RCC 7860 (cell line): ENCODE results near the gene CCDC83.
"Not testable (repeated sequence)": the region's sequence is repeated elsewhere in the genome, so short reads cannot be mapped to it uniquely, and the experiment has no call there.

Experiments
- DNase-seq: peaks from one replicate; pipeline ENCODE4 v3.0.0-alpha.2; 2015; ENCODE audit warnings: low spot score
- FAIRE-seq: peaks from 2 replicates; lab custom pipeline; 2012; peaks lifted over from hg19 to GRCh38; lab: Jason Lieb, UNC

The CCDC83 gene

GRCh38 chr11:85835263-85835662 is 19.9 kb upstream of the CCDC83 start:
- FAIRE-seq = no peak
- no peak for DNase-seq

DNA sequence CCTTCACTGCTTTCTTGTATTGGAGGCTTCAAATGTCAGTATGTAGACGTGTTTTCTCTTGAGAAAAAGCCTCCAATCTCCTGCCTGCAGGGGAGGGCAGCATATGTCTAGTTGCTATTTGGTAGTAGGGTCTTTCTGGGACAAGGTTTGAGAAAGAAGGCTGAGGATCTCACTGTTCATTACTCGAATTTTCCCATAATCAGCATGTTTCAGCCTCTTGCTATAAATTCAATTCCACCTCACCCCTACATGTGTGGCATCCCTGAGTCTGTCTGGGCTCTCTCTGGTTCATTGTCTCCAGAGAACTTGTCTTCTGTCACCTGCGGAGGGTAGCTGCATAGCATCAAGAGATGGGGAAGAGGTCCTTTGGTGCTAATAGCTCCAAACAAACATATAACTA is 19.5 kb upstream of the CCDC83 start:
- FAIRE-seq = no peak
- DNase-seq = no peak

DNA sequence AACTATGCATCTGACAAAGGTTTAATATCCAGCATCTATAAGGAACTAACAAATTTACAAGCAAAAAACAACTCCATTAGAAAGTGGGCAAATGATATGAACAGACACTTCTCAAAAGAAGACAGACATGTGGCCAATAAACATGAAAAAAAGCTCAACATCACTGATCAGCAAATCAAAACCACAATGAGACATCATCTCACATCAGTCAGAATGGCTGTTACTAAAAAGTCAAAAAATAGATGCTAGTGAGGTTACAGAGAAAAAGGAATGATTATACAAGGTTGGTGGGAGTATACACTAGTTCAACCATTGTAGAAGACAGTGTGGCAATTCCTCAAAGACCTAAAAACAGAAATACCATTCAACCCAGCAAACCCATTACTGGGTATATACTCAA is 14.3 kb upstream of the CCDC83 start:
- not testable (repeated sequence) for FAIRE-seq, DNase-seq

- no peak for FAIRE-seq
- no peak for DNase-seq
Measured at GRCh38 chr11:85843929-85844328, 11.3 kb upstream of the CCDC83 start.

DNA sequence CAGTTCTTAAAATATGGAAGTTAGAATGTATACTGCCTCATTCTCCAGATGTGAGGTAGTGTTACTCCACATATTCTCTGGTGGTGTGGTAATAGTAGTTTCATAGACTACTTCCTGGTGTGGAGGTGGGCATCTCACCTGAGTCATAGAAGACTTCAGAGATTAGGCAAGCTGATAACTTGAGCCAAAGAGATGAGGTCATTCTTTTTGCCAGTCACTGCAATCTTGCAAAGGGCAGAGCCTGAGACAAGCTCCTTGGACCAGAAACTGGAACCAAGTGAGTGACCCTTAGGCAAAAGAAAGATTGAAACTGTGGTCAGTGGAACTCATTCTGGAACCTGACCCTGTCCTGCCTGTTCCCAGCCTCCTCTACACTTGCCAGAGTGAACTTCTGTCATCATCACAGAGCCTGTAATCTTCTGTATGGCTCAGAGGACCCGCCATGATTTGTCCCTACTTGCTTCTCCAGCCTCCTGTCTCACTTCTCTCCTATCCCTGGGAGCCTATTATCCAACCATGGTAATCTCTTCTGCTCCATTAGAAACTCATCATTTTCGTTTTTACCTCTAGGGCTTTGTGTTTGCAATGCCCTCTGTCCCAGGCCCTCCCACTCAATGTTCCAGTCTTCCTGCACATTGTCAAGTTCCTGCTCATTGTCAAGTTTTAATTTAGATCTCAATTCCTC is 10.6 kb upstream of the CCDC83 start:
- DNase-seq (peak; percentile 88), FAIRE-seq (peak; percentile 87)

DNA sequence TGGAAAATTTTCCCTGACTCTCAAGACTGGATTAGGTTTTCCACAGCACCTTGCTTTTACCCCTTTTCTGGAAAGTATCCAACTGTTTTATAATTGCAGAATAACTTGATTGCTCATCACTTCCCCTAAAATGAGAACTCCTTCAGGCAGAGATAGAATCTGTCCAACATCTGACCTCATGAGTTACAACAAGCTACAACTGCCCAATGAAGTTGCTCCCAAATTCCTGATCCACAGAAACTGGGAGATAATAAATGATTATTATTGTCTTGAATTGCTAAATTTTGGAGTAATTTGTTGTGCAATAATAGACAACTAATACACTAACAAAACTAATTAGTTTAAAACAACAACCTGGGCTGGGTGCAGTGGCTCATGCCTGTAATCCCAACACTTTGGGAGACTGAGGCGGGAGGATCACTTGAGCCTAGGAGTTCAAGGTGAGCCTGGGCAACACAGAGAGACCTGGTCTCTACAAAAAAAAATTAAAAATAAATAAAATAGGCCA is 10.0 kb upstream of the CCDC83 start:
- FAIRE-seq (no peak), DNase-seq (no peak)

DNA sequence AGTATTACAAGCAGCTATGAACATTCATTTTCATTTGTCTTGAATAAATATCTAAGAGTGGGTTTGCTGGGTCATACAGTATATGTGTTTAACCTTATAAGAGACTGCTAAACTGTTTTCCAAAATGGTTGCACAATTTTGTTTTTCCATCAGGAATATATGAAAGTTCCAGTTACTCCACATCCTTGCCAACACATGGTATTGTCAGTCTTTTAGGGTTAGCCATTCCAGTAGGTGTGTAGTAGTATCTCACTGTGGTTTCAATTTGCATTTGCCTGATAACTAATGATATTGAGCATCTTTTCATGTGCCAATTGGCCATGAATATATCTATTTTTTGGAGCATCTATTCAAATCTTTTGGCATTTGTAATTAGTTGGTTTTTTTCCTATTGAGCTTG is 7.7 kb upstream of the CCDC83 start:
- FAIRE-seq (no peak), DNase-seq (no peak)

DNA sequence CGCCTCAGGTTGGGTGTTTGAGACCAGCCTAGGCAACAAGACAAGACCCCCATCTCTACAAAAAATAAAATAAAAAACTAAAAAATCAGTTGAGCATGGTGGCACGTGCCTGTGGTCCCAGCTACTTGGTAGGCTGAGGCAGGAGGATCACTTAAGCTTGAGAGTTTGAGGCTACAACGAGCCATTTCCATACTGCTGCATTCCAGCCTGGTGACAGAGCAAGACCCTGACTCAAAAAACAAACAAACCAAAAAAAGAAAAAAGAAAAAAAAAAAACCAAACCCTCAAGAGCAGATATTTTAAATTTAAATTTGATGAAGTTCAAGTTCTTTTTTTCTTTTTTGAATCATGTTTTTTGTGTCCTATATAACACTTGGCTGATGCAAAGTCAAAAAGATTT is 7.2 kb upstream of the CCDC83 start:
- no peak for DNase-seq
- FAIRE-seq = no peak

- DNase-seq (no peak), FAIRE-seq (no peak)
Measured at GRCh38 chr11:85848556-85848955, 6.6 kb upstream of the CCDC83 start.

GRCh38 chr11:85852754-85853153 is 2.4 kb upstream of the CCDC83 start:
- FAIRE-seq, DNase-seq: not testable (repeated sequence)

DNA sequence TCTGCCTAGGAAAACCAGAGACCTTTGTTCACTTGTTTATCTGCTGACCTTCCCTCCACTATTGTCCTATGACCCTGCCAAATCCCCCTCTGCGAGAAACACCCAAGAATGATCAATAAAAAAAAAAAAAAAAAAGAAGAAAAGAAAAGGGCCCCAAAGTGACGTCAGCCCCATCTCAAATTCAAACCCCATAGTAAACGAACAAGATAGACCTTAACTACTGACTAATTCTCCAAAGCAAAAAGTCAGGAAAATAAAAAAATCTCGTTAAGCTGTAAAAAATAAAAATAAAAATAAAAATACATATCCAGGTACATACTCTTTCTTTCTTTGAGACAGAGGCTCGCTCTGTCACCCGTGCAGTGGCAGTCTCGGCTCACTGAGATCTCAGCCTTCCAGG is 1.6 kb upstream of the CCDC83 start:
- not testable (repeated sequence) for FAIRE-seq, DNase-seq

DNA sequence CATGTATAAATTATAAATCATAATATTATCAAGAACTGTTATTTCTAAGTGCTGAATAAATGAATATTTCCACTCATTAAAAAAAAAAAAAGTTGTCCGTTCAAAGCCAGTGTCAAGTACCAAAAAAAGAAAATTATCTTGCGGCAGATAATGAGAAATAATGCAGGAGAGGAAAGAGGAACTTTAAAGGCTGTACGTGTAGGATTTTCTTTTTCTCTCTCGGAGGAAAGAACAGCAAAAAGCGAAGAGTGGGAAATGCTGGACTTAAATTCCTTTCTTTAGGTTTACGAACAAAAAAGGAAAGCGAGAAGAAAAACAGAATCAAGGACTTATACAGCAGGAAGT is 999 bp upstream of the CCDC83 start:
- FAIRE-seq = no peak

GRCh38 chr11:85854557-85855340 is 434 bp upstream of the CCDC83 start:
- FAIRE-seq = no peak

More for the DNA sequence above, 999 bp upstream of the CCDC83 start:
- no peak for DNase-seq

GRCh38 chr11:85857098-85857497 is 1.9 kb downstream of the CCDC83 start:
- FAIRE-seq (no peak), DNase-seq (no peak)

More at GRCh38 chr11:85854557-85855340, 434 bp upstream of the CCDC83 start:
- DNase-seq = peak; percentile 81

DNA sequence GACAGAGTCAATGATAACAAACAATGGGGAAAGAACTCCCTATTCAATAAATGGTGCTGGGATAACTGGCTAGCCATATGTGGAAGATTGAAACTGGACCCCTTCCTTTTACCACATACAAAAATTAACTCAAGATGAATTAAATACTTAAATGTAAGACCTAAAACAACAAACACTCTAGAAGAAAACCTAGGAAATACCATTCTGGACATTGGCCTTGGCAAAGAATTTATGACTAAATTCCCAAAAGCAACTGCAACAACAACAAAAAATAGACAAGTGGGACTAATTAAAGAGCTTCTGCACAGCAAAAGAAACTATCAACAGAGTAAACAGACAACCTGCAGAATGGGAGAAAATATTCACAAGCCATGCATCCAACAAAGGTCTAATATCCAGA is 4.4 kb downstream of the CCDC83 start:
- not testable (repeated sequence) for FAIRE-seq, DNase-seq

GRCh38 chr11:85863855-85864254 is 8.7 kb downstream of the CCDC83 start:
- no peak for DNase-seq
- FAIRE-seq = no peak

GRCh38 chr11:85866137-85866827 is 11.1 kb downstream of the CCDC83 start:
- DNase-seq = no peak
- no peak for FAIRE-seq

- DNase-seq = no peak
- no peak for FAIRE-seq
Measured at GRCh38 chr11:85867751-85868150, 12.6 kb downstream of the CCDC83 start.

- no peak for FAIRE-seq
- no peak for DNase-seq
Measured at GRCh38 chr11:85869781-85870180, 14.6 kb downstream of the CCDC83 start.

- DNase-seq (no peak), FAIRE-seq (no peak)
Measured at GRCh38 chr11:85874265-85874664, 19.1 kb downstream of the CCDC83 start.

- DNase-seq = no peak
- no peak for FAIRE-seq
Measured at GRCh38 chr11:85875505-85875904, 20.3 kb downstream of the CCDC83 start.
